Left ventricle myocardium inferior (tissue), 1 donor: ENCODE data around the gene ATG7. TPM values are rescaled to one million over a fixed set of nuclear protein-coding genes. Genes with fewer than 3 reads are reported as not detected.
A peak's percentile ranks its signal among the peaks of the same experiment; 100 is the strongest.

Experiments
- DNase-seq: peaks from one replicate; pipeline ENCODE4 v3.0.0-alpha.2; 2020
- H3K27ac ChIP-seq: fragments of 200-600 bp; replicated peaks from 2 replicates; pipeline ENCODE4 v1.8.0; 2021
- H3K27me3 ChIP-seq: fragments of 200-600 bp; 2 replicates; pipeline ENCODE4 v1.8.0; 2021; ENCODE audit warnings: low read depth
- H3K36me3 ChIP-seq: fragments of 200-600 bp; 2 replicates; pipeline ENCODE4 v1.8.0; 2021
- H3K4me1 ChIP-seq: fragments of 200-600 bp; 2 replicates; pipeline ENCODE4 v1.8.0; 2021
- H3K4me3 ChIP-seq: fragments of 200-600 bp; 2 replicates; pipeline ENCODE4 v1.8.0; 2021; ENCODE audit warnings: mild to moderate bottlenecking, moderate library complexity
- H3K9me3 ChIP-seq: fragments of 200-600 bp; replicated peaks from 2 replicates; pipeline ENCODE4 v1.8.0; 2021
- CTCF ChIP-seq: fragments of 200-600 bp; IDR thresholded peaks from 2 replicates; pipeline ENCODE4 v1.8.0; 2021; ENCODE audit warnings: antibody characterized with exemption, mild to moderate bottlenecking, borderline replicate concordance
- intact Hi-C: fragments of 100-400 bp; cut with micrococcal nuclease; formaldehyde crosslinking; loops from one replicate; pipeline ENCODE4 v1.11.0; 2022
- total RNA-seq: library from RNA; stranded (reverse); fragmentation: NEBNext Ultra II Directional; extraction: Animal tissue kit (Norgen Biotek cat#: 25700); gene quantifications from one replicate; pipeline ENCODE4 v1.2.1, GENCODE V29; 2021
- donor health status: DM: no; HTN: yes; CAD: no; lungs with severe emphysema.

Gene ATG7
- total RNA-seq, 1 donor from 2014 or later, result 15.7 TPM

GRCh38 chr3:11230125-11230524 lies 42.1 kb upstream of the ATG7 start:
- Histone ChIP-seq H3K4me3 (no peak overlapping the region), H3K27me3 (peaks cover 10% of the 10 kb centered on the region), H3K27ac (no peak overlapping the region), H3K9me3 (no peaks in the 10 kb centered on the region), H3K4me1 (peaks cover 22% of the 10 kb centered on the region), H3K36me3 (no peaks in the 10 kb centered on the region)
- TF ChIP-seq CTCF, result no peak
- DNase-seq, result no peak
- intact Hi-C loops, result loop anchor here (10.0 kb wide), 1 partner anchor 105 kb away; no protein-coding TSS in a partner anchor

- H3K36me3 ChIP-seq, result no peaks in the 10 kb centered on the region
- H3K27me3 ChIP-seq, result peaks cover 16% of the 10 kb centered on the region
- intact Hi-C loops, result loop anchor here (10.0 kb wide), 1 partner anchor 104 kb away; no protein-coding TSS in a partner anchor
- no peaks in the 10 kb centered on the region for H3K9me3 ChIP-seq
- no peak for TF ChIP-seq CTCF
- no peak overlapping the region for H3K27ac ChIP-seq
- peaks cover 15% of the 10 kb centered on the region for H3K4me1 ChIP-seq
- no peak overlapping the region for H3K4me3 ChIP-seq
- DNase-seq, result no peak
These were observed 41.4 kb upstream of the ATG7 start for GRCh38 chr3:11230832-11231231.

GRCh38 chr3:11235385-11235784 lies 36.8 kb upstream of the ATG7 start:
- H3K27me3 ChIP-seq, result peaks cover 16% of the 10 kb centered on the region
- no peak overlapping the region for H3K27ac ChIP-seq
- no peak overlapping the region for H3K4me3 ChIP-seq
- no peak for TF ChIP-seq CTCF
- H3K4me1 ChIP-seq, result no peaks in the 10 kb centered on the region
- H3K9me3 ChIP-seq, result peaks cover 7% of the 10 kb centered on the region
- no peaks in the 10 kb centered on the region for H3K36me3 ChIP-seq
- intact Hi-C loops, result loop anchor here (10.0 kb wide), 1 partner anchor 99 kb away; no protein-coding TSS in a partner anchor
- no peak for DNase-seq

GRCh38 chr3:11236588-11237461 lies 35.4 kb upstream of the ATG7 start:
- peak; percentile 41 for DNase-seq
- Histone ChIP-seq H3K4me1 (no peaks in the 10 kb centered on the region), H3K27me3 (peaks cover 16% of the 10 kb centered on the region), H3K36me3 (no peaks in the 10 kb centered on the region), H3K27ac (no peak overlapping the region), H3K4me3 (no peak overlapping the region), H3K9me3 (peaks cover 7% of the 10 kb centered on the region)
- intact Hi-C loops, result loop anchor here (10.0 kb wide), 1 partner anchor 98 kb away; no protein-coding TSS in a partner anchor
- peak; percentile 79 for TF ChIP-seq CTCF

- Histone ChIP-seq H3K36me3 (no peaks in the 10 kb centered on the region), H3K9me3 (peaks cover 7% of the 10 kb centered on the region), H3K4me1 (no peaks in the 10 kb centered on the region), H3K27me3 (peaks cover 18% of the 10 kb centered on the region), H3K4me3 (no peak overlapping the region), H3K27ac (no peak overlapping the region)
- intact Hi-C loops, result loop anchor here (10.0 kb wide), 1 partner anchor 97 kb away; no protein-coding TSS in a partner anchor
- DNase-seq, result no peak
- TF ChIP-seq CTCF, result no peak
These were observed 34.1 kb upstream of the ATG7 start for GRCh38 chr3:11238060-11238459.
